Activated CD8-positive, alpha-beta memory T cell treated with anti-CD3 and anti-CD28 coated beads, Interleukin-2, amount 50 U/mL, for 4 hours (primary cell): Measurements from ENCODE around the gene KRT6B.
"Not testable (repeated sequence)": the region's sequence is repeated elsewhere in the genome, so short reads cannot be mapped to it uniquely, and the experiment has no call there.

Experiments
- DNase-seq: peaks from one replicate; pipeline ENCODE4 v3.0.0-alpha.2; 2020

KRT6B gene

GRCh38 chr12:52452101-52452500 is at the start of gene KRT6B:
TSS of gene KRT6B (minus strand) at chr12:52452146. CDS start at chr12:52452078, 68 bp downstream.
- no peak for DNase-seq

GRCh38 chr12:52501490-52501889 is 49.5 kb upstream of the KRT6B start:
- DNase-seq: no peak

GRCh38 chr12:52500574-52500973 is 48.6 kb upstream of the KRT6B start:
- not testable (repeated sequence) for DNase-seq

- DNase-seq: no peak
Observed at GRCh38 chr12:52499806-52500560, 48.0 kb upstream of the KRT6B start.

- no peak for DNase-seq
Observed at GRCh38 chr12:52498946-52499345, 47.0 kb upstream of the KRT6B start.

GRCh38 chr12:52497975-52498374 is 46.0 kb upstream of the KRT6B start:
- DNase-seq: no peak

GRCh38 chr12:52496590-52497071 is 44.7 kb upstream of the KRT6B start:
- no peak for DNase-seq

GRCh38 chr12:52496054-52496453 is 44.1 kb upstream of the KRT6B start:
- no peak for DNase-seq

GRCh38 chr12:52495389-52495788 is 43.4 kb upstream of the KRT6B start:
- no peak for DNase-seq

GRCh38 chr12:52494518-52494917 is 42.6 kb upstream of the KRT6B start:
- DNase-seq: no peak

GRCh38 chr12:52494100-52494499 is 42.2 kb upstream of the KRT6B start:
- DNase-seq: no peak

- no peak for DNase-seq
Observed at GRCh38 chr12:52493172-52493571, 41.2 kb upstream of the KRT6B start, which contains the start of gene KRT6A. TSS of gene KRT6A (minus strand) at chr12:52493257. CDS start at chr12:52493188, 69 bp downstream.

GRCh38 chr12:52492405-52492804 is 40.5 kb upstream of the KRT6B start:
- DNase-seq: not testable (repeated sequence)

- not testable (repeated sequence) for DNase-seq
Observed at GRCh38 chr12:52491495-52491894, 39.5 kb upstream of the KRT6B start.

GRCh38 chr12:52488736-52489135 is 36.8 kb upstream of the KRT6B start:
- DNase-seq: no peak

GRCh38 chr12:52487744-52488443 is 35.9 kb upstream of the KRT6B start:
- DNase-seq: not testable (repeated sequence)

GRCh38 chr12:52487211-52487610 is 35.3 kb upstream of the KRT6B start:
- no peak for DNase-seq

GRCh38 chr12:52486166-52487105 is 34.5 kb upstream of the KRT6B start:
- no peak for DNase-seq

- no peak for DNase-seq
Observed at GRCh38 chr12:52480073-52480472, 28.1 kb upstream of the KRT6B start.

GRCh38 chr12:52477651-52478050 is 25.7 kb upstream of the KRT6B start:
- no peak for DNase-seq

- no peak for DNase-seq
Observed at GRCh38 chr12:52474212-52474611, 22.3 kb upstream of the KRT6B start.

GRCh38 chr12:52473768-52474167 is 21.8 kb upstream of the KRT6B start, which contains the start of gene KRT6C:
TSS of gene KRT6C (minus strand) at chr12:52473805. CDS start at chr12:52473737, 68 bp downstream.
- DNase-seq: no peak

GRCh38 chr12:52469853-52470252 is 17.9 kb upstream of the KRT6B start:
- DNase-seq: no peak
